NCI-H146 (cell line): ENCODE measurements around the gene DISC1.
"Not testable (repeated sequence)": the region's sequence is repeated elsewhere in the genome, so short reads cannot be mapped to it uniquely, and the experiment has no call there.

ENCODE experiments used
- DNase-seq: peaks from one replicate; lab custom pipeline; 2025; lab: John Stamatoyannopoulos, UW

The DISC1 gene

DNA sequence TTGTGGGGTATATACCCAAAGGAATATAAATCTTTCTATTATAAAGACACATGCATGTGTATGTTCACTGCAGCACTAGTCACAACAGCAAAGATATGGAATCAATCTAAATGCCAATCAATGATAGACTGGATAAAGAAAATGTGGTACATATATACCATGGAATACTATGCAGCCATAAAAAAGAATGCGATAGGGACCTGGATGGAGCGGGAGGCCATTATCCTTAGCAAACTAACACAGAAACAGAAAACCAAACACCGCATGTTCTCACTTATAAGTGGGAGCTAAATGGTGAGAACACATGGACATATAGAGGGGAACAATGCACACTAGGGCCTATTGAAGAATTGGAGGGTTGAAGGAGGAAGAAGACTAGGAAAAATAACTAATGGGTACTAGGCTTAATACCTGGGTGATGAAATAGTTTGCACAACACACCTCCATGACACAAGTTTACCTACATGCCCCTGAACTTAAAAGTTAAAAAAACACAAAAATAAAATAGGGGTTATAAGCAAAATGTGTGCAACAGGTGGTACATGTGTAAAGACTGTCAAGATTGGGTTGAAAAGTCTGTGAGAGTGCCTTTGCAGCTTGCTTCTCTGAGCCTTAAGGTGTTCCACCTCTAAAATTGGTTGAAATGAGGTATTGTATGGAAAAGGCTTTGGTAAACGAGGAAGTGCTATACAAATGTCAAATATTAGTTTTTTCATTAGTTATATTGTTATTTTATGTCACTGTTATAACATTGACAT is 43.5 kb downstream of the DISC1 start:
- DNase-seq = not testable (repeated sequence)

DNA sequence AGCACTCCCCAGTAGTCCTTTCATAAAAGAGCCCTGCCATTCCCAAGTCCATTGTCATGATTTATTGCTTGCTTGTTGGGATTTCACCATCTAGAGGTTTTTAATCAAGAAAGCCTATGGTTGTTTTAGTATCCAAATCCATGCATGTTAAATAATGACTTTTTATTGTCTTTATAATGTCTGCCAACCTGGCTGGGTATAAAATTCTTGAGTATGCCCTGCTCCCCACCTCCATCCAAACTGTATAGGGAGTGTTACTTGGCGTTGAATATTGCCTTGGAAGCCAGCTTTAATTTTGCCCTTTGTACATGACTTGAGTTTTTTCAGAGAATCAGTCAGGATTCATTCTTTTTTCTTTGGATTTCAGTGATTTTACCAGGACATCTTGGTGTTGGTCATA is 44.2 kb downstream of the DISC1 start:
- DNase-seq = no peak

DNA sequence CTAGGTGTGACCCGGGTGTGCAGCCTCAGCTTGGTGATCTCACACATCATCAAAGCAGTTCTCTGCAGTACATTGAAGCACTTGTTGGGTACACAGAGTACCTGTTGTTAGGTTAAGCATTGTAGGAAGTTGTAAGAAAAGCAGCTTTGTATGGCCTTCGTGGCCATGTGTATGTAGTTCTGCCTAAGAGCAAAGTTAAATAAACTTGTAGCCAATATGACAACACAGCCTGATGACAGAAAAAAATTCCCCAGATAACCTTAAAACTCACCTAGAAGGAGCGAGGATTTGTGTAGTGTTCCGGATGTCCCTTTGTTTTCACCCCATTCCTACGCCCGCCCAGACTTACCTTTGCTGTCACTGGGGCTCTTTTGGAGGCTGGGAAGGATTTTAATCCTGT is 48.0 kb downstream of the DISC1 start:
- no peak for DNase-seq

DNA sequence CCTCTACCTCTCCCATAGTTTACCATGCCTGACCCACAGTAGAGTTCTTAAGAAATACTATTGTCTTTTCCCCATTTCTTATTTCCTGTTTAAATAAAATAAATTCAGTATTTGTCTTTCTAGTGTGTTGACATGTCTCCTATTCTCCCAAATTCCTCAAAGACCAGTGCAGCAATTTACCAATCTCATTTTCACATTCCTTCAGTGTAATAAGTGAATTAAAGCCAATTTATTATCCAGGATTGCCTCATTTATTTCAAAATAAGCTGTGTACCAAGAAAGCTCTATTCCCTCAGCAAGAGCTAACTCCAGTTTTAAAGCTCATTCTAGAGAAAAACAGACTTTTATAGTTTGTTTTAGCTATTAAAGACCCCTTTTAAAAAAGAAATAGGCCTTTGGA is 49.9 kb downstream of the DISC1 start:
- no peak for DNase-seq

DNA sequence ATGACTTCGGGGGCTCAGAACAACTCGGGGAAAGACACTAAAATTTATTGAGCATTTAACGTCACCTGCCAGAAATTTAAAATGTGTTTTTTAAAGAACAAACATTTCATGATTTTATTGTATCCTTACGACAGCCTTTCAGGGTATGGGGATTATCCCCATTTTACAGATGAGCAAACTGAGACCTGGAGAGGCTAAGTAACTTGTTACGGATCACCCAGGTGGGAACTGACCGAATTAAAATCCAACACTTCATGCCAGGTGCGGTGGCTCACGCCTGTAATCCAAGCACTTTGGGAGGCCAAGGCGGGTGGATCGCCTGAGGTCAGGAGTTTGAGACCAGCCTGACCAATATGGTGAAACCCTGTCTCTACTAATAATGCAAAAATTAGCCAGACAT is 50.9 kb downstream of the DISC1 start:
- no peak for DNase-seq

DNA sequence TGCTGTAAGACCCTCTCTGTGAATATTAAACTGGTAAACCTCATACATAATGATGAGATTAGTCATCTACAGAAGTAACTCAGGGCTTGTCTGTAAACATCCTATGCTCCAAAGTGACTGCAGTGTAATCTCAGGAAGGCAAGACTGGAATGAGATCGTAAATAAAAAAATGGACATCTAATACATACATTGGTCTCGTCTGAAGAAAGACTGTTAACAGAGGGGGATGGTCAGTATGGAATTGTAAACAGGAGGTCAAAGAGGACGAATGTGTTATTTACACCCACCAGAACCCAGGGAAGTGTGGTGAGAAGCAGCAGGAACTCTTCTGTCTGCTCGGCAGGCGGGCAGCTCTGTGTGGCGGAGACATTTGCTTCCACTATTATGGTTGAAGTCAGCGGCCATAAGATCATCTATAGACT is 51.4 kb downstream of the DISC1 start:
- peak; percentile 70 for DNase-seq

DNA sequence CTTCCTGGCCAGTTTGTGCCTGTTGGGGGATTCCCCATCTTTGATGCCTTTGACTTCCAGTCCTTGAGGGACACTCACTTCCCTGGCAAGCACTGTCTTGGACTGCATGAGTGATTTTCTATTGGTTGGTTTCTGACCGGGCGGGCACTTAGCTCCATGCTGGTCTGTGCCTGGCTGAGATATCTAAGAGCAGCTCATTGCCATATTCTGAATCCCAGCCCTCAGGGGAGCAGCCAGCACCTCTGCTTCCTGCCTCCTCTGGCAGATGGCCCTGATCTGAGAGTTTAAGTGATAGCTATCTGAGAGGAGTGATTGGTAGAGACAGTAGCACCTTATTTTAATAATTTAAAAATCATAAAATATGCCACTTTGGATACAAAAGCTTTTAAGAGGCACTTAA is 52.5 kb downstream of the DISC1 start:
- DNase-seq = peak; percentile 61

DNA sequence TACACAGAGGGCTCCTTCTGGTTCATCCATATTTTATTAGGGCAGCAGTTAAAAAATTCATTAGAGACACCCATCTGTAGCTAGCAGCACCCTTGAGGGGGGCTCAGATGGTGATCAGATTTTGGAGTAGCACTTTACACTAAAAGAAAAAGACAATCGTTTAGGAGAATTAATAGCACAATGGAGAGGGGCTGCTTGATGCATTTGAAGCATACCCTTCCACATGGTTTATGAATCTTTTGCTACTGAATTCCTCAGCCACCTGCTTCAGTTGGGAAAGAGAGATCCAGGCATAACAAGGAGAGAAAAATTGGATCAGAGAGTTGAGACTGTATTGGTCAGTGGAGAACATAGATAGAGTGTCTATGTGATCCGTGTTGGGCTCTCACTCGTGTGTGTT is 54.4 kb downstream of the DISC1 start:
- no peak for DNase-seq

DNA sequence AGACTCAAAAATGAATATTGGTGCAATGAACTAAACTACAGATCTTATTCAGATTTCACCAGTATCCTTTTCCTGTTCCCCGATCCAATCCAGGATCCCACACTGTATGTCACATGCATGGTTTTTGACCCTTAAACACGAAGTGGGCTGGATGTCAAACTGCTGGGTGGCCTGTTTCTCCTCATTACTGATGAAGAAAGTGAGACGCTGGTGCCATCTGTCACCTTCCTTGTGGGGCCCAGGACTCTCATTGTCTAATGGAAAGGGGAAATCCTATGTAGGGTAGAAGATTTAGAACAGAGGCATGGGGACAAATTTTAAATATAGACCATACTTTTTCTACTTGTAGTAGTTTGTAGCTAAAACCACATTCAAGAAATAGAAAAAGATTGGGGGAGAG is 56.2 kb downstream of the DISC1 start:
- DNase-seq = peak; percentile 18

DNA sequence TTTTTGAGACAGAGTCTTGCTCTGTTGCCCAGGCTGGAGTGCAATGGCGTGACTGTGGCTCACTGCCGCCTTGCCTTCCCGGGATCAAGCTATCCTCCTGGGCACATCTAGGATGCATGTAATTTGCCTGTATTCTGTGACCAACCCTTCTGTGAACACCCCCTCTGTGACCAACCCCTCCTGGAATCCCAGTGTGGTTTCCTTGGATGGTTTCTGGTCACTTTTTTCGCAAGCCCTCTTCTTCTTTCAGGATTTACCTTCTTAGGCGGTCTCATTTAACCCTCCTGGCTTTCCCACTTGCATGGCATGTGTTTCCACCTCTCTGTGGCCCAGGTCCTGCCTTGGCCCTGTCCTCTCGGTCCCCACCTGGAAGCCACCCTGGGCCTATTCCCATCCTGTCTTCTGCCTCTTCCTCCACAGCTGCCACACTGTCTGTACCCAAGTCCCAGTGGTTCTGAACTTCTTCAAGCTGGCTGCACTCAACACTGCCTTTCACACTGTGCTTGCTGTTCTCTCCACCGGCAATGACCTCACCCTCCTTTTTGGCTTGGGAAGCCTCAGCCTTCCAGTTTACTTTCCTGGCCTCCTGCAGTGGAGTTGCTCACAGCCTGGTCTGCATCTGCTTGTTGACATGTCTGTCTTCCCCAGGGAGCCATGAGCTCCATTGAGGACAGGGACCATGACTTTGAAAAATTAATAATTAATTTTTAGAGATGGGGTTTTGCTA is 57.0 kb downstream of the DISC1 start:
- peak; percentile 96 for DNase-seq

DNA sequence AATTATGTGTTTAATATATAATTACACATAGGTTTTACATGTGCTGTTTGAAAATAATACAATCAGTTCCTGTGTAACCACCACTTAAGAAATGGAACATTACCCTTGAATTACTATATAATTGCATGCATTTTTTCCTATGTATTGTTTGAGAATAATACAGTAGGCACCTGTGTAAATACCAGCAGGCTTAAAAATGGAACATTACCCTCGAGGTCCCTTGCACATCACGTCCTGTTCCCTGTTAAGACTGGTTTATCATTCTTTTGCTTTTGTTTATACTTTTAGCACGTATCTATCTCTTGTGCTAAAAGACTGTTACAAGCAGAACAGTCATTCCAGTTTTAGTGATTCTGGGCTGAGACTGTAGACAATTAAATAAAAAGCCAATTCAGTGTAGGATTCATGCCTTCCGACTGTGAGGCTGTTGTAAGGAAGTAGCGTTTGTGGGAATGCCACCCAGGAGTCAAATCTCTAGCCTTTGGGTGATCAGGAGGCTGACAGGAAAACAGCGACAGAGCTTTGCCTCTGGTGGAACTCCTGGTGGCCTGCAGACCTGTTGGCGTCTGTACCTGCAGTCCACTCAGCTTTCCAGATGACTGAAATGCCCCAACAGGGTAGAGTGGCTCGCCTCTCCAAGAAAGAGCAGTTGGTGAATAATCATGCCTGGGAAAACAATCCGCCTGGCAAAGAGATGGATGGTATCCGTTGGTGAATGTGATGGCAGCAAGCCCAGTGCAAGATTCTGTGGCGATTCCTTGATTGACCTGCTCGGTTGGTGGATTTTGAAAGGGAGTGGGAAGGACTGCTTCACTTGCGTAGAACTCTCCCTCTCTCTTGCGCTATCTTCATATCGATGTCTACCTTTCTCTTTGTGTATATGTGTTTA is 58.0 kb downstream of the DISC1 start:
- DNase-seq = peak; percentile 95

DNA sequence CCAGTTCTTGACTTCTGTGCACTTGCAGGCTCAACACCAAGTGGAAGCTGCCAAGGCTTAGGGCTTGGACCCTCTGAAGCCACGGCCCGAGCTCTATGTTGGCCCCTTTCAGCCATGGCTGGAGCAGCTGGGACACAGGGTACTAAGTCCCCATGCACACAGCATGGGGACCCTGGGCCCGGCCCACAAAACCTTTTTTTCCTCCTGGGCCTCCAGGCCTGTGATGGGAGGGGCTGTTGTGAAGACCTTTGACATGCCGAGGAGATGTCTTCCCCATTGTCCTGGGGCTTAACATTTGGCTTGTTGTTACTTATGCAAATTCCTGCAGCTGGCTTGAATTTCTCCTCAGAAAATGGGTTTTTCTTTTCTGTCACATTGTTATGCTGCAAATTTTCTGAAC is 59.8 kb downstream of the DISC1 start:
- no peak for DNase-seq

DNA sequence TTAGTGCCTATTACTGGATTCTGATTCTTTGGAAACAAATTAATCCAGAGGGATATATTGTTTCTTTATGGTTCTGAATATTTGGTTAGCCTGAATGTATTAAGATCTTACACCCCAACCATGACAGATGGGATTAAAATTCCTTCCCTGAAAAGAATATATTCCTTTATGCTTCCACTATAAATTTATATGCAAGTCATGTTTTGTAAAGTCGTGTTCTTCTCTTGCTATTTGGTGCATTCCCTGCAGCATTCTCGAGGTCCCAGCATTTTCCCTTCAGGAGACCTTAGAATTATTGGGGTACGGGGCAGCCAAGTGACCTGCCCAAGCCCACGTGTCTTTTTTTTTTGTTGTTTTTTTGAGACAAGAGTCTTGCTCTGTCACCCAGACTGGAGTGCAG is 62.4 kb downstream of the DISC1 start:
- DNase-seq = no peak

DNA sequence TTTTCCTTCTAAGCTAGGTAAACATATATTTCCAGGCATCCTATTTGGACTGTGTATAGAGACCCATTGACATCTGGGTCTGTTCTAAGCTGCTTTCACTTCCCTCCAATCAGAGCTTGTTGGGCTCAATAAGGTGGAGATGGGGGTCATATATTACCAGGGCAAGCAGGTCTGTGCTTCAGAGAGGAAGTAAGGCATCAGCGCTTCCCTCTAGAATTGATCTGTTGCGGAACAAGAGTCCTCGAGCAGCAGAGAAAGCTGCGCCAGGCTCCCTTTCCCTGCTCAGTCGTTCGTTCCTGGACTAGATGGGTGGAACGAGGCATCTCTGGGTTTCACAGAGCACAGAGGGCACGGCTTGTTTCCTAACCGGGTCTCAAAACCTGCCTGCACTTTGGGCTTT is 63.5 kb downstream of the DISC1 start:
- peak; percentile 34 for DNase-seq

DNA sequence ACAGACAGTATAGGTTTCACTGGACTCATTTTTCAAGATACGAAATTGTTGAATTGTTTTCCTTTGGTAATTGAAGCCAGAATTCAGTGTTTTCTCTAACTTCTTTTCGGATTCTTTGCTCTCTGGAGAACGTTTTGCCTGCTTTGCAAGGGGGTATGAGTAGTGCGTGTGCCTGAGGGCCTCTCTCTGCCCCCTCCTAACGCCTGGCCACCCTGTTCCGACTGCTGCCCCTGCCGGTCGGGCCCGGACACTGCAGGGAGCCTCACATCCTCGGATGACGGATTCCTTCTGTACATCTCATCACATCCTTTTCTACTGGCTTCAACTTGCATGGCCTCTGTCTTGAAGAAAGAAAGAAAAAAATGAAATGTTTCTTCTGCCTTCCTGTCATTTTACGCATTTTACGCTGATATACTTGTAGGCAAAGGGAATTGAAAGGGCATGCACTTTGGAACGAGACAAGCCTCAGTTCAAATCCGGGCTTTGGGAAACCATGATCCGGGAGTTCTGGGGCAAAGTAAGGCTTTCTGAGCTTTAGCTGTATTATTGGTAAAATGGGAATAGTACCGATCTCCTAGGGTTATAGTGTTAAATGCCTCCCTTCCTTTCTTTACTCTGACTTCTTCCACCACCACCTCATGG is 65.1 kb downstream of the DISC1 start:
- DNase-seq = peak; percentile 15

DNA sequence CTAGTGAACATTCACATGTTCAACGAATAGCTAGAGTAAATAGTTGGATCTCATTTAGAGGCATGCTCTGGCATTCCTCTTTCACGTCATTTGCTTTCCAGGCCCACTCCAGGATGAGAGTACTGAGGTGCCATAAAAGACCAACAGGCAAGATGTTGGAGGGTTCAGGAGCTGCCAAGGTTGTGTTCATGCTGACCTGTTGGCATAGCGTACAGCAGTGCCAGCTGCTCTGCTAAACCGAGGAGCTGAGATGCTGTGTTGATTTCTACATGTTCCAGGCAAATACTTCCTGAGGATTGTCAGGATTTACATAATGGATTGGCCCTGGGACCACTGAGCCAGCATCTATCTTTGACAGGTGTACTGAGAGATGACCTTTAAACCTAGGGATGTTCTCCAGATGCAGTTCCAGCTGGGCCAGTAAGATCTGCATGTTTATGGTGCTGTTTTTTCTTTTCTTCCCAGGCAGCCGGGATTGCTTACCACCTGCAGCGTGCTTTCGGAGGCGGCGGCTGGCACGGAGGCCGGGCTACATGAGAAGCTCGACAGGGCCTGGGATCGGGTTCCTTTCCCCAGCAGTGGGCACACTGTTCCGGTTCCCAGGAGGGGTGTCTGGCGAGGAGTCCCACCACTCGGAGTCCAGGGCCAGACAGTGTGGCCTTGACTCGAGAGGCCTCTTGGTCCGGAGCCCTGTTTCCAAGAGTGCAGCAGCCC is 66.9 kb downstream of the DISC1 start:
- DNase-seq = no peak

DNA sequence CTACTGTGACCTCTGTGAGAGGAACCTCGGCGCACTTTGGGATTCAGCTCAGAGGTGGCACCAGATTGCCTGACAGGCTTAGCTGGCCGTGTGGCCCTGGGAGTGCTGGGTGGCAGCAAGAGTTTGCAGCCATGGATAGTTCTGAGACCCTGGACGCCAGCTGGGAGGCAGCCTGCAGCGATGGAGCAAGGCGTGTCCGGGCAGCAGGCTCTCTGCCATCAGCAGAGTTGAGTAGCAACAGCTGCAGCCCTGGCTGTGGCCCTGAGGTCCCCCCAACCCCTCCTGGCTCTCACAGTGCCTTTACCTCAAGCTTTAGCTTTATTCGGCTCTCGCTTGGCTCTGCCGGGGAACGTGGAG is 67.5 kb downstream of the DISC1 start:
- DNase-seq = no peak

DNA sequence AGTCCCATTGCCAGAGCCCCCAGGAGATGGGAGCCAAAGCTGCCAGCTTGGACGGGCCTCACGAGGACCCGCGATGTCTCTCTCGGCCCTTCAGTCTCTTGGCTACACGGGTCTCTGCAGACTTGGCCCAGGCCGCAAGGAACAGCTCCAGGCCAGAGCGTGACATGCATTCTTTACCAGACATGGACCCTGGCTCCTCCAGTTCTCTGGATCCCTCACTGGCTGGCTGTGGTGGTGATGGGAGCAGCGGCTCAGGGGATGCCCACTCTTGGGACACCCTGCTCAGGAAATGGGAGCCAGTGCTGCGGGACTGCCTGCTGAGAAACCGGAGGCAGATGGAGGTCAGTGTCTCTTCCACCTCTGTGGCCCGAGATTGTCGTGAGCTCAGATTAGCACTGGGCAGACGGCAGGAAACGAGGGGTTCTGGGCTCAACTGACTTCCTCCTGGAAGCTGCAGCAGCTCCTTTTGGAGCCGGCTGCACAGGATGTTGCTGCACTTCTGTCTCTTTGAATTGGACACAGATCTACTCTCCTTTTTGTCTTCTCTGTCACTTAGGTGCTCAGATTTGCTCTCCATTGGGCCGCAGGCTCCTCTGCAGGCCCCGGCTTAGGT is 68.0 kb downstream of the DISC1 start:
- no peak for DNase-seq

DNA sequence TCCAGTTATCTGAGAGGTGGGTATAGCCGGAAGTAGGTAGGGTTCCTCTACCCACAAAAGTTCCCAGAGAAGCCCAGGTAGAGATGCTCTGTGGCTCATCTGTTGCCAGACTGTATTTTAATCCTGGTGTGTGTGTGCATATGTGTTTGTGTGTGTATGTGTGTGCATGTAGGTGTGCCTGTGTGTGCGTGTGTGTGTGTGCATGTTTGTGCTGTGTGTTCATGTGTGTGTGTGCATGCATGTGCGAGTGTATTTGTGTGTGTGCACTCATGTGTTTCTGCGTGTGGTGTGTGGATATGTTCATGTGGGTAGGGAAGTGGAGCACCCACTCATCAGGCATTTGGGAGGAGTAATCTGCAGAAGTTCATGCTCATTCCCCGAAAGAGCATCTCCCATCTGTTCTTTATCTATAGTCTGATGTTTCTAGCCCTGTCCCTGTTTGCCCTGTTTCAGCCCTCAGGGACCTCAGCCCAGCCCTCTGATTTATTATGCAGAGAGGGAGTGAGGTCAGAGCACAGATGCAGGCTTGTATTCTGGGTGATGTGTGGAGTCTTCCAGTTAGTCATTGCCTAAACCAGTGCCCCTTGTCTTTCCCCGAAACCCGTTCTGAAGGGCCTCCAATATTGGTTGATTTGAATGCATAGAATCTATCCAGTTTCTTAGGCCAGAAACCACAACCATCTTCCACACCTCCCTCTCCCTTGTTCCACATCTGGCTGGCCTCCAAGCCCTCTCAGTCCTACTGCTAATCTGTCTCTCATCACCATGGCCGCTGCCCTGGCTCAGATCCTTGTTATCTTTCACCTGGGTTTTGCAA is 69.1 kb downstream of the DISC1 start:
- DNase-seq = no peak

DNA sequence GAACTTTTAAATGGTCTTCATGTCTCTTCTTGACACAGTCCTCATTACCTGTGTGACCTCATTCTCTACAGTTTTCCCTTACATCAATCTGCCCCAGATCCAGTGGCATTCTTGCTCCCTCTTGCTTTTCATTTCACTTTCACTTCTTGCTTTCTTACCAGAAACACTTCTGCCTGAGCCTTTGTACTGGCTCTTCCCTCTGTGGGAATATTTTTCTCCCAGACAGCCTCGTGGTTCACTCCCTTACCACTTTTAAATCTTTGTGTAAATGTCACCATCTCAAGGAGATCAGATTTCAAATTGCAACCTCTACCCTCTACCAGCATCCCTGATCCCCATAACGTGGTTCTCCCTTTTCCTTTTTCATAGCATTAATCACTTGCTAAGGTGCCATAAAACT is 73.2 kb downstream of the DISC1 start:
- no peak for DNase-seq
